GM19324 (cell line): ENCODE results near the gene MED15.
"Not testable (repeated sequence)": the region's sequence is repeated elsewhere in the genome, so short reads cannot be mapped to it uniquely, and the experiment has no call there.

Experiments
- ATAC-seq: cut with Tn5 transposase; IDR thresholded peaks from one replicate; pipeline ENCODE4 v1.9.1; 2021; ENCODE audit warnings: mild to moderate bottlenecking, moderate library complexity; ENCODE audit not compliant: unreplicated experiment, low FRiP score

Gene MED15

DNA sequence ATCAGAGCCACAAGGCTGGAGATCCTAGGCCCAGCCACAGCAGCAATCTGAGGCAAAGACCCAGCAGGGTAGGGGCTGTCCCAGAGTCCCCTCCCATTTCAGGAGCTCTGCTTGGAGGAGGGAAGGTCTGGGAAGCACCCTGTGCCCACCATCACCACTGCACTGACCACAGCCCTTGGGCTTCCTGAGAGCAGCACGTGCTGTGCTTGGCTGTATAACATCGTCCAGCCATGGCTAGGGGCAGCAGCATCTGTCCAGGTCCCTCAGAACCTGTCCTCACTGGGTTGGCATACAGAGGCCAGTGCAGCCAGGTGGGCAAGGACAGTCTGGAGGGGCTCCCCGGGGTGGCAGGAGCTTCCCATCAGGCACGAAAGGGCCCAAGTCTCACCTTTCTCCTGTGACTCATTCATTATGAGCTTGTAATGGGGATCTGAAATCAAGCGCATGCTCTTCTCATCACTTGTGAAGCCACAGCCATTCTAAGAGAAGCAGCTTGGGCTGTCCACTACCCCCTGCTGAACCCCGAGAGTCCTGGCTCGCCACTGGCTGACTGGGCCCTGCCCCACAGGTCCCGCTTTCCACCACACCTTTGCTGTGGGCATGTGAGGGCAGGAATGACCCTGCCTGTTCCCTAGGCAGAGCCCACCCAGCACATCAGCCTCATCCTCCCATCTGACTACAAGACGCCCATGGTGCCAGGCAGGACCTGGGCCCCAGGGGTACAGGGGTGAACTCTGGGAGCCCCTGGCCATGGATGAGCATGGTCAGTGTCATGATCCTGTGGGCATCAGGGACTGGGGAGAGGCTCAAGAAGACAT lies 83.3 kb downstream of the MED15 start:
- no peak for ATAC-seq

GRCh38 chr22:20591295-20591645 lies 83.9 kb downstream of the MED15 start:
- no peak for ATAC-seq

- ATAC-seq: no peak
Observed at GRCh38 chr22:20591660-20592310, 84.4 kb downstream of the MED15 start.

GRCh38 chr22:20594038-20594437 lies 86.6 kb downstream of the MED15 start:
- ATAC-seq: not testable (repeated sequence)

- not testable (repeated sequence) for ATAC-seq
Observed at GRCh38 chr22:20594486-20594885, 87.1 kb downstream of the MED15 start.

DNA sequence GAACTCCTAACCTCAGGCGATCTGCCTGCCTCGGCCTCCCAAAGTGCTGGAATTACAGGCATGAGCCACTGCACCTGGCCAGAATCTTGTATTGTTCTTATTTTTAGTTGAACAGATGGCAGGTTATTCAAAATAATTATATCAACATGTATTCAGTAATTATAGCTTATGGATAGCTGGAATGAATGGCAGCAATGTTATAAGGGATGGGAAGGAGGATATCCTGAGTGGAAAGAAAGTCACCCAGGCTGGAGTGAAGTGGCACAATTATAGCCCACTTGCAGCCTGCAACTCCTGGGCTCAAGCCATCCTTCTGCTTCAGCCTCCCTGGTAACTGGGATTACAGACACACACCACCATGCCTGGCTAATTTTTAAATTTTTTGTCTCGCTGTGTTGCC lies 88.1 kb downstream of the MED15 start:
- no peak for ATAC-seq

- no peak for ATAC-seq
Observed at GRCh38 chr22:20599117-20599516, 91.7 kb downstream of the MED15 start.

DNA sequence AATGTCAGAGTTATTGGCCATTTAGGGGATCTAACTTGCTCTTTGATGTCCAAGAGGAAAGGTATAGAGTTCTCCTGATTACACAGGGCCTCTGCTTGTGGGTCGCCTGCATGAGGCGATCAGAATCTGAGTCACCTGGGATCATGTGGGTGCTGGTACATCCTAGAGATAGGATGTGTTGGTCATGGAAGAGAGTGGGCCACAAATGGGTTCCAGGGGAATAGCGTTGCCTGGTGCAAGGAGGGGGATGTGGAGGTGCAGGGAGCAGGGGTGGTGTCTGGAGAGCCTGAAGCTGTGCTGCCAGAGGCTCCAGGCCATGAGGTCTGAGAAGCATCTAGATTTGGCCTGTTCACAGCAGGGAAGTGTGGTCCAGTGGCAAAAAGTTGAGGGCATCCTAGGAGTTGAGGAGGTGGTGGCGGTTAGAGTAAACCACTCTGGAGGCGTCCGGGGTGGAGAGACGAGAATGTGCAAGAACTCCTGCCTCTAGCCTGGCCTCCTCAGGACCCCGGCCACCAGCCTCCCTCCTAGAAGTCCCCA lies 92.8 kb downstream of the MED15 start:
- ATAC-seq: no peak

- ATAC-seq: no peak
Observed at GRCh38 chr22:20601308-20601707, 93.9 kb downstream of the MED15 start.

DNA sequence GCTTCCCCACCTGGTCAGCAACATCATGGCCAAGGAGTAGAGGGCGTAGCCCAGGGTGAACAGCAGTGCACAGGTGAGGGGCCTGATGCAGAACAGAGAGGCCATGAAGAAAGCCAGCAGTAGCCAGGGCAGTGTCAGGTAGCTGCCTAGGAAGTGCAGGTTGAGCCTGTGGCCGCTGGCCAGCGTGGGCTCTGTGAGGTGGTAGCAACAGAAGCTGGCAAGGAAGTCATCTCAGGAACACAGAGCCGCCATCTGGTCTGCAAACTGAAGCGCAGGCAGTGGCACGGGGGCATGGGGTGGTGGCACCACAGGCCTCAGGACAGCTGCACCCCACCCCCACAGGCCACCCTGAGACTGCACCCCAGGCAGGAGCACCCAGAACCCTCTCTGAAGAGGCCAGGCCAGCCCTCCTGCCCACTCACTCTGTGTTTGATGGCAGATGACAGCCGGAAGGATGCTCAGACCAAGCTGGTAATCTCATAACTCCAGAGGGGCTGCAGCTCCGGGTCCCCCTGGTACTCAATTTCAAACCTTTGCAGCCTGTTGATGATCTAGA lies 95.3 kb downstream of the MED15 start:
- no peak for ATAC-seq

GRCh38 chr22:20604092-20604747 lies 96.8 kb downstream of the MED15 start:
- no peak for ATAC-seq

- ATAC-seq: no peak
Observed at GRCh38 chr22:20604776-20605221, 97.4 kb downstream of the MED15 start.

DNA sequence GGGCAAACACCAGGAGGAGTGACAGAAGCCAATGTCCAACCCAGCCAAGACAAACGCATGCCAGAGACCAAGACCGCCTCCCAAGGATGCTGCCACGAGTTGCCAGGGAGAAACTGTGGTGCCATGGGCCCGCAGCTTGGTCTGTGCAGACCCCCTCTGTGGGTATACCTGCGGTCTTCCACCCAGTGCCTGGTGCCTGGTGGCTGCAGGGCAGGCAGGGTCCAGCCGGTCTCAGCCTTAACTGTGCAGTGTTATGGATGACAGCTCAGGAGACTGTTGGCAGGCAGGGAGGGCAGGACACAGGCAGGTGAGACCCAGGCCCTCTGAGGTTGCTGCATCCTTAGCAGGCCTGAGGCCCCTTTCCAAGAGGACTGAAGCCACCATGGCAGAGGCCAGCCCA lies 97.9 kb downstream of the MED15 start:
- ATAC-seq: no peak

DNA sequence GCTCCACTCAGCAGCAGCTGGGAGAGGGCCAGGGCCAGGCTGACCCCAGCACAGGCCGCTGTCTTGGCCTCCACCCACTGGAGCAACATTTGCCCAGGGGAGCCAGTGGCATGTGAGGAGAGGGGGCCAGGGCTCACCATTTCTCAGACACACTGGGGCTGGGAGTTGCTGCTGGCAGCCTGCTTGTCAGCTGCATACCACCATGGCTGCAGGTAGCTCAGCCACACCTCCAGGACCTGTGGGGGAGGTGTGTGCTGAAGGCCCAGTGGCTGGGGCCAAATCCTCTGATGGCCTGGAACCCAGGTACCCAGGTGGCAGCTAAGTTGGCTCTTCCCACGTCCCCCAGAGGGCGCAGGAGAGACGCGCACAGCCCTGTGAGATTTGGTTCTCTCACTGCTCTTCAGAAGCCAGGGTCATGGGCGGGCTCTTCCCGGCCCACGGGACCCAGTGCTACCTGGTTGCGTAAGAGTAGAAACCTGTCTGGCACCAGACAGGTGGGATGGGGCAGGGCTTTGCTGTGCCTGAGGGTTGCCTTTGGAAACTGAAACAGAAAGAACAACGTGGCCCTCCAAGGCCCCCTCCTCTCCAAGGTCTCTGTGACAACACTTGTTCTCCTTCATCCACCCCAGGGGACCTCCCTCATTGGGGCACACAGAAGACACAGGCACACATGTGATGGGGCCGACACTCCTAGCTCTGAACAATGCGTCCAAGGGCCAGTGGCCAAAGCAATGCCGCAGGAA lies 98.8 kb downstream of the MED15 start:
- ATAC-seq: no peak

DNA sequence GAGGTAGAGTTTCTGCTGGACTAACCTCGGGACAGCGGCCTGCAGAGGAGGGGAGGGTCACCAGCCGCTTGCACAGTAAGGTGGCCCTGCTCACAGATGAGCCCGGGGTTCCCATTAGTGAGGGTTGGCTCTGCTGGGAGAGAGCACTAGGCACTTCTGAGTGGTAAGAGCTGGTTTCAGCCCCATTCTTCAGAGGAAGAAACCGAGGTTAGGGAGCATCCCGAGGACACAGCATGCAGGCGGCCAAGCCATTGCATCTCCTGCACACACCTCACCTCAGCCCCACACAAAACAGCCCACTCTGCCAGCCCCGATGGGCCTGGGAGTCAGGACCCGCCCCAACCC lies 99.3 kb downstream of the MED15 start:
- no peak for ATAC-seq

DNA sequence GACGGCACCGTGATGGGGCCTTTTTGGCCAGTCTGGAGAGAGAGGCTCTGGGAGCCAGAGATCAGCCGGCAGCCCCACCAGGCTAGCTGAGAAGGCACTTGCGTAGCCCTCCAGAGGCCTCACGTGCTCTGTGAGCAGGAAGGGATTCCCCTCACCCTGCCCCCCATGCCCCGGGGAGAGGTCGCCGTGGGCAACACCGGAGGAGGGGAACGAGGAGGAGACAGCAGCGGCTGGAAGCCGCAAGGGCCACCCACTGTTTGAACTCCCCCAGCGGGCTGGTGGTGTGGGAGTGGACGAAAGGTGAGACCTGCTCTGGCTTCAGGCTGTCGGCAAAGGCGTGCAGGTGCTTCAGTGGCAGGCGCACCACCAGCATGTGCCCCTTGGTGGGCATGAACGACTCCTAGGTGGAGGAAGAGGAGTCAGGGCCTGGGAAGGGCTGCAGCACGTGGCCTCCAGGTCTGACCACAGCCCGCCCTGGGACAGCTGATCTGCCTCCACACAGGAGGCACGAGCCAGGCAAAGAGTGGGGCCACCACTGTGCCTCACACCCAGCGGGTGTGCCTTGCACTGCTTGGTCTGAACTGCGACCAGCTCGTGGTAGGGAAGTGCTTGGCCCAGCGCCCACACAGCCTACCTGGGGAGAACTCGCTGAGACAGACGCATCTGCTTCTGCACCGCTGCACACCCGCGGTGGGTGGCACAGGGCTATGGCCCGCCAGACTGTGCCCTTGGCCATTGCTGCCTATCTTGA lies 99.9 kb downstream of the MED15 start:
- ATAC-seq: no peak

DNA sequence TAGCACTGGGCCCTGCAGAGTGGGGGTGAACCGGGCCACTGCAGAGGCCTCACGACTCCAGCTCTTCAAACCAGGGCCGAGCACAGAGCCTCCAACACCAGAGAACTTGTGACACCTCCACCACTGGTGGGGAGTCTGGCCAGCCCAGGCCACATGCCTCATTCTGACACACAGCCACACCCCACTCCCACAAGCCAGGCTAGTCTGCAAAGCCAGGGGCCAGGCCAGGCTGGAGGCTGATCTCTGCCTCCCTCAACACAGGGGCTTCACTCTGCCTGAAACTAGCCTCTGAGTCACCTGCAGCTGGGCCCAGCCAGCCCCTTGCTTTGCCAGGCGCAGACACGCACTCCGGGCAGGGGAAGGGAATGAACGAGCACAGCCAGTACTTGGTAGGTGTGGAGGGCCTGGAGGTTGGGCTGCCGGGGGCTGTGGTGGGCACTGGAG lies 102.9 kb downstream of the MED15 start:
- no peak for ATAC-seq

GRCh38 chr22:20610757-20611156 lies 103.3 kb downstream of the MED15 start:
- ATAC-seq: no peak

GRCh38 chr22:20611418-20611817 lies 104.0 kb downstream of the MED15 start:
- ATAC-seq: no peak

DNA sequence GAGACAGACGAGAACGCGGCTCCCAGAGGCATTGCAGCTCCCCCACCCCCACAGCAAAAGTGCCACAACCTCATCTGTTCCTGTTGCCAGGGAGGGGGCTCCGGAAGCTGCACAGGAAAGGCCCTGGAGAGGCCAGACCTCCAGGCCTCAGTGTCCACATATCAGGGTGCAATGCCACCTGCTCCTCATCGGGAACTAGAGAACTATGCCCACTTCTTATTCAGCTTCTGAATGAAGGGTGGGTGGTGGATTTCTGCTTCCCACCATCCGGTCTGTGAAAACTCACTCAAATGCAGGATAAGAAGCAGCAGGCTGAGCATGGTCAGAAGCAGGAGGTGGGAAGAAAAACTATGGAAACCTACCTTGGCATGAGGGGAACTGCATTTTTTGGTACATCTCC lies 105.9 kb downstream of the MED15 start:
- no peak for ATAC-seq
